Measurements from ENCODE around the gene PEPD.

GRCh38 chr19:33512021-33512420, 9.6 kb downstream of the PEPD start:
- TF ChIP-seq SRF (IDR thresholded peaks at IDR 0.05; ENCODE audit: low read depth in 2 of 2, low read length in 2 of 2) (no peak), SUZ12 (IDR thresholded peaks at IDR 0.05; ENCODE audit: unreplicated experiment) (no peak), TAF1 (IDR thresholded peaks at IDR 0.05; ENCODE audit: borderline replicate concordance, low read depth, low read length) (no peak), FOXM1 (IDR thresholded peaks at IDR 0.05; ENCODE audit: low read depth, low read length) (no peak), CTCF (IDR thresholded peaks at IDR 0.05 in 2 of 3, conservative IDR thresholded peaks at IDR 0.05 in 1 of 3; ENCODE audit: control insufficient read depth in 2 of 3, extremely low read depth in 1 of 3, insufficient read depth in 1 of 3, low read depth in 3 of 3, low read length in 3 of 3) (no peak)
